Panc1 (cell line): ENCODE data around the gene FAM90A26. TPM values are rescaled to one million over a fixed set of nuclear protein-coding genes. Genes with fewer than 3 reads are reported as not detected.
A peak's percentile ranks its signal among the peaks of the same experiment; 100 is the strongest.
"Not testable (repeated sequence)": the region's sequence is repeated elsewhere in the genome, so short reads cannot be mapped to it uniquely, and the experiment has no call there.

Experiments used
- ATAC-seq: fragments of 200-7000 bp; cut with Tn5 transposase; 2 replicates; pipeline ENCODE4 v1.9.1; 2020; ENCODE audit warnings: mild to moderate bottlenecking, moderate library complexity
- BruUV-seq: library from RNA; stranded (reverse); fragments of 400-500 nt; replicated peaks from 2 replicates; lab custom pipeline; 2021; lab: Mats Ljungman, UMichigan
- CTCF ChIA-PET: fragments of 300-600 bp; sonication (Branson Sonifier 250); formaldehyde crosslinking; loops from one replicate; lab custom pipeline; 2022; ENCODE audit warnings: antibody characterized with exemption; lab: Charles Lee
- POLR2A ChIA-PET: fragments of 300-600 bp; sonication (Branson Sonifier 250); formaldehyde crosslinking; loops from one replicate; lab custom pipeline; 2022; ENCODE audit warnings: antibody characterized with exemption; lab: Charles Lee
- DNase-seq: peaks from one replicate; pipeline ENCODE4 v3.0.0-alpha.2; 2010; ENCODE audit warnings: low read depth, low spot score
- H3K27ac ChIP-seq: 2 replicates; pipeline ENCODE4 v1.5.1; 2011; ENCODE audit warnings: mild to moderate bottlenecking, low read length, inconsistent platforms
- H3K27me3 ChIP-seq: fragments of 200-500 bp; sonication (Bioruptor generic); 2 replicates; pipeline ENCODE4 v1.6.0; 2014; ENCODE audit warnings: low read length, inconsistent platforms; ENCODE audit not compliant: control insufficient read depth, insufficient read depth
- H3K36me3 ChIP-seq: fragments of 200-500 bp; sonication (Bioruptor generic); 2 replicates; pipeline ENCODE4 v1.5.1; 2014; ENCODE audit warnings: inconsistent platforms, mild to moderate bottlenecking, low read length, moderate library complexity; ENCODE audit not compliant: control insufficient read depth, insufficient read depth
- H3K4me1 ChIP-seq: 2 replicates; pipeline ENCODE4 v1.5.1; 2011; ENCODE audit warnings: inconsistent platforms, mild to moderate bottlenecking, low read length, moderate library complexity; ENCODE audit not compliant: control insufficient read depth, insufficient read depth
- H3K4me3 ChIP-seq, 2 experiments: 2 replicates each; pipeline ENCODE4 v1.5.1; 2011 to 2012; ENCODE audit warnings: low read depth in 2 of 2, low read length in 2 of 2, mild to moderate bottlenecking in 2 of 2, inconsistent platforms in 1 of 2, moderate library complexity in 1 of 2
- H3K9me3 ChIP-seq: fragments of 200-500 bp; sonication (Bioruptor generic); 2 replicates; pipeline ENCODE4 v1.5.1; 2014; ENCODE audit warnings: low read depth, mild to moderate bottlenecking, inconsistent platforms, low read length, moderate library complexity; ENCODE audit not compliant: control insufficient read depth, insufficient read depth
- CTCF ChIP-seq: fragments of 450-650 bp; IDR thresholded peaks from 2 replicates; pipeline ENCODE4 v1.5.1; 2017; ENCODE audit warnings: mild to moderate bottlenecking
- in situ Hi-C: cut with HindIII; loops from 2 replicates; pipeline ENCODE4 v1.10.0; 2016; ENCODE audit warnings: low sequenced_read_pairs, low pct_unique_long_range_greater_than_20kb
- intact Hi-C: fragments of 100-400 bp; cut with micrococcal nuclease; formaldehyde crosslinking; loops from one replicate; pipeline ENCODE4 v1.10.0; 2022; ENCODE audit not compliant: unreplicated experiment
- total RNA-seq: library from RNA; stranded (reverse); gene quantifications from one replicate; pipeline ENCODE4 v1.2.1, GENCODE V29; 2021; ENCODE audit not compliant: unreplicated experiment

The FAM90A26 gene
- total RNA-seq, 1 experiment from 2014 or later = not detected

DNA sequence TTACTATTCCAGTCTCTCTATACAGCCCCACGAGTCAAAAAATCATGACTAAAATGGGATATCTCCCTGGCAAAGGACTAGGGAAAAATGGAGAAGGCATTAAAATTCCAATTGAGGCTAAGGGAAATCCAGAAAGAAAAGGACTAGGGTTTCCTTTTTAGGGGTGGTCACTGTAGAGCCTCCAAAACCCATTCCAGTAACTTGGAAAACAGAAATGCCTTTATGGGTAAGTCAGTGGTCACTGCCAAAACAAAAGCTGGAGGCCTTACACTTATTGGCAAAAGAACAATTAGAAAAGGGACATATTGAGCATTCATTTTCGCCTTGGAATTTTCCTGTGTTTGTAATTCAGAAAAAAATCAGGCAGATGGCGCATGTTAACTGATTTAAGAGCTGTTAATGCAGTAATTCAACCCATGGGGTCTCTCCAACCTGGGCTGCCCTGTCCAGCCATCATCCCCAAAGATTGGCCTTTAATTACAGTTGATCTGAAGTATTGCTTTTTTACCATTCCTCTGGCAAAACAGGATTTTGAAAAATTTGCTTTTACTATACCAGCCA, 44.5 kb upstream of the FAM90A26 start:
- DNase-seq, CTCF ChIA-PET, H3K4me1 ChIP-seq, BruUV-seq, intact Hi-C loops, H3K4me3 ChIP-seq, ATAC-seq, H3K27me3 ChIP-seq, H3K27ac ChIP-seq, in situ Hi-C loops, H3K36me3 ChIP-seq, H3K9me3 ChIP-seq, POLR2A ChIA-PET: not testable (repeated sequence)
- TF ChIP-seq CTCF = peak; percentile 10; the same call in 1 of the 2 replicates

DNA sequence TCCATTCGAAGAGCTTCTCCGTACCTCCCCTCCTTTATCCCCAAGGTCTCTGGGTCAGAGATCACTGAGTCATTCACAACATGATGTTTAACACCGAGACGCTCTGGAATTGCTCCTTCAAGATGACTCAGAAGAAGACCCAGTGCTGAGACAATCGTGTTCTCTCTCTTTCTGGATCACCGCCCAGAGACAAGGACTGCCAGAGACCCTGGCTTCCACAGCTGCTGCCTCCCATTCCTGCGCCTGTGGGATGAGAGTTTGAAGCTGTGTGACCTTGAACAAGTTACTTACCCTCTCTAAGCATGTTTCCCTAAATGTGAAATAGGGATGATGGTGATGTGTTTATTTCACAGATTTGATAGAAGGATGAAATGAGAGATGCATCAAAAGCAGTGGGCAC, 38.8 kb upstream of the FAM90A26 start:
- H3K27me3 ChIP-seq, CTCF ChIA-PET, in situ Hi-C loops, DNase-seq, H3K4me3 ChIP-seq, intact Hi-C loops, H3K9me3 ChIP-seq, ATAC-seq, BruUV-seq, H3K4me1 ChIP-seq, H3K27ac ChIP-seq, POLR2A ChIA-PET, H3K36me3 ChIP-seq: not testable (repeated sequence)

GRCh38 chr4:9132849-9133248, 37.4 kb upstream of the FAM90A26 start:
- H3K27ac ChIP-seq, BruUV-seq, POLR2A ChIA-PET, H3K36me3 ChIP-seq, H3K4me3 ChIP-seq, ATAC-seq, intact Hi-C loops, CTCF ChIA-PET, H3K27me3 ChIP-seq, in situ Hi-C loops, H3K9me3 ChIP-seq, H3K4me1 ChIP-seq, DNase-seq: not testable (repeated sequence)

GRCh38 chr4:9134011-9134410, 36.2 kb upstream of the FAM90A26 start:
- in situ Hi-C loops, ATAC-seq, H3K27ac ChIP-seq, H3K9me3 ChIP-seq, H3K4me3 ChIP-seq, H3K4me1 ChIP-seq, POLR2A ChIA-PET, DNase-seq, CTCF ChIA-PET, H3K36me3 ChIP-seq, H3K27me3 ChIP-seq, BruUV-seq, intact Hi-C loops: not testable (repeated sequence)

GRCh38 chr4:9134556-9134955, 35.7 kb upstream of the FAM90A26 start:
- POLR2A ChIA-PET, BruUV-seq, in situ Hi-C loops: not testable (repeated sequence)

DNA sequence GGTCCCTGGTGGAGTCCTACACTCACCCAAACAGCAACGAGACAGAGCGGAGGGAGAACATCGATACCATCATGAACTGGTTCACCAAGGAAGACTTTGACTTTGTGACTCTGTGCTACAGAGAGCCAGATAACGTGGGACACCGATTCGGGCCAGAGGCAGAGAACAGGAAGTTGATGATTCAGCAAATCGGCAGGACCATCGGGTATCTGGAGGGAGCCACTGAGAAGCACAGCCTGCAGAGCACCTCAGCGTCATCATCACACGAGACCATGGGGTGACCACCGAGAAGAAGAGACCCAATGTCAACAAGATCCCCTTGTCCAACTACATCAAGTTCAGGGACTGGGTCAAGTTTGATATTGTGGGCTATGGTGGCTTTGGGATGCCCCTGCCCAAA, 29.2 kb upstream of the FAM90A26 start:
- DNase-seq, H3K4me1 ChIP-seq, H3K36me3 ChIP-seq, H3K27me3 ChIP-seq, H3K4me3 ChIP-seq, POLR2A ChIA-PET, in situ Hi-C loops, H3K9me3 ChIP-seq, intact Hi-C loops, BruUV-seq, CTCF ChIA-PET, ATAC-seq, H3K27ac ChIP-seq: not testable (repeated sequence)

More at GRCh38 chr4:9134556-9134955, 35.7 kb upstream of the FAM90A26 start:
- H3K4me3 ChIP-seq, H3K36me3 ChIP-seq, DNase-seq, intact Hi-C loops, ATAC-seq, H3K27me3 ChIP-seq, H3K27ac ChIP-seq, H3K9me3 ChIP-seq, H3K4me1 ChIP-seq, CTCF ChIA-PET: not testable (repeated sequence)

- ATAC-seq, H3K4me3 ChIP-seq, H3K27ac ChIP-seq, H3K36me3 ChIP-seq, POLR2A ChIA-PET, DNase-seq, in situ Hi-C loops, CTCF ChIA-PET, BruUV-seq, intact Hi-C loops, H3K9me3 ChIP-seq, H3K27me3 ChIP-seq, H3K4me1 ChIP-seq: not testable (repeated sequence)
These were observed 27.4 kb upstream of the FAM90A26 start for GRCh38 chr4:9142786-9143185.
